K562 (cell line): Measurements from ENCODE around the gene EIF2S1. TPM values are rescaled to one million over a fixed set of nuclear protein-coding genes. Genes with fewer than 3 reads are reported as not detected.

Source experiments
- ATAC-seq: fragments of 200-7000 bp; cut with Tn5 transposase; 3 replicates; pipeline ENCODE4 v1.9.1; 2020; ENCODE audit warnings: moderate library complexity
- BruUV-seq: library from RNA; stranded (reverse); fragments of 400-500 nt; replicated peaks from 2 replicates; lab custom pipeline; 2021; lab: Mats Ljungman, UMichigan
- CTCF ChIA-PET: fragments of 300-600 bp; formaldehyde crosslinking; extraction: SDS; loops from one replicate; lab custom pipeline; 2021; ENCODE audit warnings: low intra/inter-chr PET ratio; lab: Yijun Ruan, JAX
- POLR2A ChIA-PET: fragments of 300-600, 350-650 bp; sonication (Branson Sonifier 250); formaldehyde crosslinking; extraction: SDS; loops from one replicate; lab custom pipeline; 2021; ENCODE audit warnings: antibody characterized with exemption, inconsistent platforms; lab: Yijun Ruan, JAX
- DNase-seq, 4 experiments: peaks; one replicate each; pipeline versions ENCODE4 v3.0.0 to v3.0.0-alpha.2; 2011 to 2018; ENCODE audit warnings: low spot score in 3 of 4, mixed read lengths in 3 of 4; ENCODE audit errors: extremely low read depth in 1 of 4
- FAIRE-seq: peaks from 2 replicates; lab custom pipeline; 2011; peaks lifted over from hg19 to GRCh38; lab: Jason Lieb, UNC
- H2AFZ ChIP-seq: 2 replicates; pipeline ENCODE4 v1.6.0; 2011; ENCODE audit warnings: low read depth, low read length, control low read depth, inconsistent platforms
- H3K27ac ChIP-seq: fragments of 200-600 bp; 3 replicates; pipeline ENCODE4 v1.8.0; 2011; ENCODE audit warnings: low read depth, mild to moderate bottlenecking, control low read depth, inconsistent platforms, low read length, moderate library complexity, mixed read lengths; ENCODE audit errors: extremely low read depth
- H3K27me3 ChIP-seq, 2 experiments: fragments of 300-600 bp in 1 of 2; 2 replicates in 1 of 2; 3 replicates in 1 of 2; pipeline versions ENCODE4 v1.6.0 to v1.8.0; 2011; ENCODE audit warnings: inconsistent platforms in 2 of 2, low read length in 2 of 2, mild to moderate bottlenecking in 1 of 2, mixed read lengths in 1 of 2, moderate library complexity in 1 of 2; ENCODE audit not compliant: control insufficient read depth in 2 of 2, insufficient read depth in 2 of 2
- H3K36me3 ChIP-seq: fragments of 300-600 bp; 3 replicates; pipeline ENCODE4 v1.8.0; 2011; ENCODE audit warnings: mild to moderate bottlenecking, low read length, inconsistent platforms; ENCODE audit not compliant: control insufficient read depth, insufficient read depth
- H3K4me1 ChIP-seq, 2 experiments: fragments of 200-600 bp in 1 of 2; replicated peaks in 1 of 2; 2 replicates in 1 of 2; 3 replicates in 1 of 2; pipeline versions ENCODE4 v1.5.1 to v1.8.0; 2011; ENCODE audit warnings: inconsistent platforms in 2 of 2, low read length in 2 of 2, mild to moderate bottlenecking in 1 of 2, mixed read lengths in 1 of 2, moderate library complexity in 1 of 2; ENCODE audit not compliant: control insufficient read depth in 2 of 2, insufficient read depth in 2 of 2
- H3K4me2 ChIP-seq: 2 replicates; pipeline ENCODE4 v1.6.1; 2011; ENCODE audit warnings: low read length, control low read depth, inconsistent platforms, mixed read lengths; ENCODE audit not compliant: insufficient read depth
- H3K4me3 ChIP-seq: fragments of 200-600 bp; sonication (generic), shearing (Covaris generic); 2 replicates; pipeline ENCODE4 v1.5.1; 2016; ENCODE audit warnings: control low read depth, inconsistent platforms
- H3K79me2 ChIP-seq: fragments of 200-600 bp; 3 replicates; pipeline ENCODE4 v1.8.0; 2011; ENCODE audit warnings: low read length, inconsistent platforms; ENCODE audit not compliant: control insufficient read depth, insufficient read depth
- H3K9ac ChIP-seq, 2 experiments: 2 replicates each; pipeline versions ENCODE4 v1.6.0 to v1.6.1; 2011; ENCODE audit warnings: low read depth in 2 of 2, low read length in 2 of 2, control low read depth in 1 of 2, inconsistent platforms in 1 of 2, mild to moderate bottlenecking in 1 of 2, mixed read lengths in 1 of 2; ENCODE audit not compliant: insufficient read depth in 1 of 2
- H3K9me1 ChIP-seq: one replicate; pipeline ENCODE4 v1.6.0; 2011; ENCODE audit warnings: inconsistent platforms, mild to moderate bottlenecking, low read length, moderate library complexity; ENCODE audit not compliant: control insufficient read depth, insufficient read depth
- H3K9me3 ChIP-seq: replicated peaks from 2 replicates; pipeline ENCODE4 v1.5.1; 2011; ENCODE audit warnings: low read depth, low read length, inconsistent platforms; ENCODE audit not compliant: control insufficient read depth, insufficient read depth
- H4K20me1 ChIP-seq: replicated peaks from 2 replicates; pipeline ENCODE4 v1.6.1; 2011; ENCODE audit warnings: low read length, inconsistent platforms, mixed read lengths; ENCODE audit not compliant: control insufficient read depth, insufficient read depth
- ARHGAP35 ChIP-seq: fragments of 450-650 bp; IDR thresholded peaks from 2 replicates; pipeline ENCODE4 v1.6.1; 2018; ENCODE audit not compliant: partially characterized antibody
- BCL6 ChIP-seq: fragments of 250-450 bp; sonication (Bioruptor Pico); IDR thresholded peaks from 2 replicates; pipeline ENCODE4 v1.4.0; 2020
- CSDE1 ChIP-seq, 2 experiments: fragments of 450-650 bp; IDR thresholded peaks; 2 replicates each; pipeline ENCODE4 v1.6.1; 2016; ENCODE audit warnings: mild to moderate bottlenecking in 1 of 2
- RFX5 ChIP-seq: IDR thresholded peaks from 2 replicates; pipeline ENCODE4 v1.6.1; 2011; ENCODE audit warnings: low read depth, mild to moderate bottlenecking, improper control_type of control experiment, low read length
- SMAD4 ChIP-seq: fragments of 250-450 bp; sonication (Bioruptor Pico); conservative IDR thresholded peaks from 2 replicates; pipeline ENCODE4 v1.8.0; 2021; ENCODE audit warnings: inconsistent platforms, mild to moderate bottlenecking, moderate library complexity
- SP1 ChIP-seq: sonication (generic); formaldehyde crosslinking; IDR thresholded peaks from 2 replicates; pipeline ENCODE4 v1.8.1; 2022; ENCODE audit warnings: mild to moderate bottlenecking, missing genetic modification reagents
- SREBF2 ChIP-seq: sonication (generic); formaldehyde crosslinking; IDR thresholded peaks from 2 replicates; pipeline ENCODE4 v1.4.0; 2020; ENCODE audit warnings: mild to moderate bottlenecking, missing genetic modification reagents
- TBP ChIP-seq: optimal IDR thresholded peaks from 2 replicates; pipeline ENCODE3; 2011; ENCODE audit warnings: low read depth, low read length, improper control_type of control experiment
- ZKSCAN1 ChIP-seq: fragments of 150-350 bp; IDR thresholded peaks from 2 replicates; pipeline ENCODE4 v1.6.1; 2016; ENCODE audit warnings: low read depth, low read length
- WGBS: fragments of 100-300 bp; shearing (Covaris generic); methylation state at CpG from one replicate; pipeline ENCODE4 v1.1.6; 2016; ENCODE audit warnings: low coverage, mixed read lengths; ENCODE audit not compliant: insufficient coverage; ENCODE audit errors: missing lambda C conversion rate; 5-methylcytosine and 5-hydroxymethylcytosine counted together
- in situ Hi-C: fragments of 300-500 bp; cut with MboI; formaldehyde crosslinking; loops from 4 replicates; pipeline ENCODE4 v1.15.0; 2018; ENCODE audit warnings: inconsistent platforms, mixed read lengths
- intact Hi-C: fragments of 100-400 bp; cut with micrococcal nuclease; formaldehyde crosslinking; loops from 2 replicates; pipeline ENCODE4 v1.14.2; 2022
- polyA plus RNA-seq, 8 experiments: library from polyadenylated mRNA; depleted of rRNA in 4 of 8; stranded (reverse) in 5 of 8; unstranded in 3 of 8; fragments of >200 nt; fragmentation: Nextera tagmentation in 2 of 8; fragmentation: Illumina TruSeq in 1 of 8; extraction: Ambion mirVana in 2 of 8; extraction: Trizol in 1 of 8; gene quantifications; 2 replicates each; pipeline versions ENCODE4 v1.2.1 to v1.2.3, GENCODE V29; 2011 to 2014; ENCODE audit warnings: inconsistent platforms in 1 of 8, missing spikeins in 1 of 8
- total RNA-seq, 7 experiments: library from RNA; depleted of rRNA in 6 of 7; stranded (reverse); fragments of >200 nt in 6 of 7; fragmentation: Illumina TruSeq in 2 of 7; extraction: Trizol in 2 of 7; gene quantifications; 2 replicates each; pipeline versions ENCODE4 v1.2.1 to v1.2.3, GENCODE V29; 2011 to 2021; ENCODE audit warnings: low replicate concordance in 1 of 7
- TF ChIP-seq, protein P1 (sequence below): fragments of 250-450 bp; sonication (Bioruptor Pico); IDR thresholded peaks from 2 replicates; pipeline ENCODE4 v1.4.0; 2020; ENCODE audit warnings: mild to moderate bottlenecking, moderate library complexity, borderline replicate concordance
- TF ChIP-seq, protein P2 (sequence below): fragments of 250-450 bp; sonication (Bioruptor Pico); IDR thresholded peaks from 2 replicates; pipeline ENCODE4 v1.6.1; 2021; ENCODE audit warnings: mild to moderate bottlenecking

Gene EIF2S1
- total and polyA plus RNA-seq, 9 of the 15 experiments (the other 6 are each of a cell fraction or from before 2014, with no cell fraction given), result 216 to 1,018 (median 332) TPM

DNA sequence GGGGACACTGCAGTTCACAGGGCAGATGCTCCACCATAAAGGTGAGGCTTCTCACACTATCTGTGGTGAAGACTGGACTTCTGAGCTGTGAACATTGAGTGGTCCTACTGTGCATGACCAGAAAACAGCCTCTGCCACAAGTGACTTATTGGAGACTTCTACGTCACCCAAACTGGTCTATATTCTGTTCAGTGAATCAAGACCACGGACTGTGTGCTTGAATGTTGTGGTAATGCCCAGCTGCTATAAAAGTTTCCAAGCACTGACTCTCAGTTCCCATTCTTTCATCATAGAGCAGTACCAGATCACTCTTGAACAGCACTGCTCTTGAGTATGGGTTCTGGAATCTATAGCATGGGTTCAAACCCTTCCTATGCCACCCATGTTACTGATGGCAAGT lies 56.7 kb downstream of the EIF2S1 start:
- POLR2A ChIA-PET, result interaction anchor here (1.0 kb wide), 1 partner anchor 10 kb away, joined by 8 read pairs; no protein-coding TSS in a partner anchor
- H4K20me1 ChIP-seq, result no peaks in the 10 kb centered on the region

DNA sequence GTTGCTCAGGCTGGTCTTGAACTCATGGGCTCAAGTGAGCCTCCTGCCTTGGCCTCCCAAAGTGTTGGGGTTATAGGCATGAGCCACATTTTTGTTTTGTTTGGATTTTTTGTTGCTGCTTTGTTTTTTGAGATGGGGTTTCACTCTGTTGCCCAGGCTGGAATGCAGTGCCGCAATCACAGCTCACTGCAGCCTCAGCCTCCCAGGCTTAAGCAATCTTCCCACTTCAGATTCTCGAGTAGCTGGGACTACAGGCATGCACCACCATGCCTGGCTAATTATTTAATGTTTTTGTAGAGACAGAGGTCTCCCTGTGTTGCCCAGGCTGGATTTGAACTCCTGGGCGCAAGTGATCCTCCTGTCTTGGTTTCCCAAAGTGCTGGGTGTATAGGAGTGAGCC lies 57.5 kb downstream of the EIF2S1 start:
- DNase-seq, result no peak
- H3K4me1 ChIP-seq, result peaks cover 41 to 67% of the 10 kb centered on the region in 2 experiments
- no peak for FAIRE-seq
- 100% methylated on average over 1 of the region's 3 CpGs for WGBS
- 0 out of 2 replicates have a peak, but pooled peaks cover 2% of the 10 kb centered on the region for H3K9me3 ChIP-seq
- H3K36me3 ChIP-seq, result no peaks in the 10 kb centered on the region
- intact Hi-C loops, result no loop called here
- CTCF ChIA-PET, result no interaction called here
- H2AFZ ChIP-seq, result no peak overlapping the region
- in situ Hi-C loops, result no loop called here
- H3K9me1 ChIP-seq, result no peaks in the 10 kb centered on the region
- no peak overlapping the region for H3K27ac ChIP-seq
- no peak overlapping the region; a peak in 1 of 4 replicates for H3K9ac ChIP-seq
- no peak overlapping the region for H3K4me2 ChIP-seq
- no TSS peak for BruUV-seq
- H3K79me2 ChIP-seq, result no peaks in the 10 kb centered on the region
- no peak overlapping the region for H3K4me3 ChIP-seq
- POLR2A ChIA-PET, result no interaction called here
- no peak for ATAC-seq
- H4K20me1 ChIP-seq, result no peaks in the 10 kb centered on the region
- no peaks in the 10 kb centered on the region for H3K27me3 ChIP-seq
- TF ChIP-seq RFX5 (no peak), BCL6 (CRISPR knock-in tag) (no peak), SREBF2 (no peak), SMAD4 (no peak), CSDE1 (IDR thresholded peaks at IDR 0.05) (no peak), SP1 (no peak)
- TF ChIP-seq, protein P1, sequence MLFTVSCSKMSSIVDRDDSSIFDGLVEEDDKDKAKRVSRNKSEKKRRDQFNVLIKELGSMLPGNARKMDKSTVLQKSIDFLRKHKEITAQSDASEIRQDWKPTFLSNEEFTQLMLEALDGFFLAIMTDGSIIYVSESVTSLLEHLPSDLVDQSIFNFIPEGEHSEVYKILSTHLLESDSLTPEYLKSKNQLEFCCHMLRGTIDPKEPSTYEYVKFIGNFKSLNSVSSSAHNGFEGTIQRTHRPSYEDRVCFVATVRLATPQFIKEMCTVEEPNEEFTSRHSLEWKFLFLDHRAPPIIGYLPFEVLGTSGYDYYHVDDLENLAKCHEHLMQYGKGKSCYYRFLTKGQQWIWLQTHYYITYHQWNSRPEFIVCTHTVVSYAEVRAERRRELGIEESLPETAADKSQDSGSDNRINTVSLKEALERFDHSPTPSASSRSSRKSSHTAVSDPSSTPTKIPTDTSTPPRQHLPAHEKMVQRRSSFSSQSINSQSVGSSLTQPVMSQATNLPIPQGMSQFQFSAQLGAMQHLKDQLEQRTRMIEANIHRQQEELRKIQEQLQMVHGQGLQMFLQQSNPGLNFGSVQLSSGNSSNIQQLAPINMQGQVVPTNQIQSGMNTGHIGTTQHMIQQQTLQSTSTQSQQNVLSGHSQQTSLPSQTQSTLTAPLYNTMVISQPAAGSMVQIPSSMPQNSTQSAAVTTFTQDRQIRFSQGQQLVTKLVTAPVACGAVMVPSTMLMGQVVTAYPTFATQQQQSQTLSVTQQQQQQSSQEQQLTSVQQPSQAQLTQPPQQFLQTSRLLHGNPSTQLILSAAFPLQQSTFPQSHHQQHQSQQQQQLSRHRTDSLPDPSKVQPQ (CRISPR knock-in tag), result no peak
- TF ChIP-seq, protein P2, sequence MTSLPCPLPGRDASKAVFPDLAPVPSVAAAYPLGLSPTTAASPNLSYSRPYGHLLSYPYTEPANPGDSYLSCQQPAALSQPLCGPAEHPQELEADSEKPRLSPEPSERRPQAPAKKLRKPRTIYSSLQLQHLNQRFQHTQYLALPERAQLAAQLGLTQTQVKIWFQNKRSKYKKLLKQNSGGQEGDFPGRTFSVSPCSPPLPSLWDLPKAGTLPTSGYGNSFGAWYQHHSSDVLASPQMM (CRISPR knock-in tag), result no peak

More for the DNA sequence above, 56.7 kb downstream of the EIF2S1 start:
- in situ Hi-C loops, result no loop called here
- Histone ChIP-seq H3K27ac (peak overlapping the region; percentile 57; the same call in 1 of the 3 replicates), H3K4me2 (peak overlapping the region; percentile 58; the same call in 1 of the 2 replicates), H3K4me3 (no peak overlapping the region), H3K9me3 (0 out of 2 replicates have a peak, but pooled peaks cover 2% of the 10 kb centered on the region), H3K4me1 (peaks cover 39 to 63% of the 10 kb centered on the region in 2 experiments), H3K79me2 (no peaks in the 10 kb centered on the region), H3K9me1 (no peaks in the 10 kb centered on the region), H3K27me3 (no peaks in the 10 kb centered on the region), H3K36me3 (no peaks in the 10 kb centered on the region), H3K9ac (peak overlapping the region in 1 of 2 experiments; percentile 45; a peak in 3 of 4 replicates), H2AFZ (peak overlapping the region; percentile 37)
- no peak for ATAC-seq
- no peak for FAIRE-seq
- no TSS peak for BruUV-seq
- intact Hi-C loops, result no loop called here
- DNase-seq, result no peak
- CTCF ChIA-PET, result no interaction called here
- WGBS, result 79% methylated on average over 2 of the region's 2 CpGs
- TF ChIP-seq ZKSCAN1 (peak; percentile 77), ARHGAP35 (no peak), TBP (peak; percentile 4)
